Posterior vena cava (tissue), 2 donors: ENCODE results near the gene ARSK. TPM values are rescaled to one million over a fixed set of nuclear protein-coding genes. Genes with fewer than 3 reads are reported as not detected.

Source experiments
- DNase-seq: peaks from one replicate; pipeline ENCODE4 v3.0.0-alpha.2; 2020; ENCODE audit warnings: low spot score
- intact Hi-C, 2 donors: fragments of 100-400 bp; cut with DNase I; formaldehyde crosslinking; loops; one replicate each; pipeline versions ENCODE4 v1.14.1 to v1.14.2; 2022 to 2023
- long read RNA-seq, 2 donors: library from polyadenylated mRNA; unstranded; transcript quantifications; one replicate each; pipeline ENCODE4 v2.0.0, GENCODE V29; 2020 to 2021
- total RNA-seq, 2 donors: library from RNA; stranded (reverse); fragmentation: NEBNext Ultra II Directional; extraction: Animal tissue kit (Norgen Biotek cat#: 25700); gene quantifications; one replicate each; pipeline ENCODE4 v1.2.1, GENCODE V29; 2021
- donor health status: DM: yes; HTN: yes; CAD: no.
- donor health status: DM: yes; HTN: yes; CAD: no.

The ARSK gene, protein sequence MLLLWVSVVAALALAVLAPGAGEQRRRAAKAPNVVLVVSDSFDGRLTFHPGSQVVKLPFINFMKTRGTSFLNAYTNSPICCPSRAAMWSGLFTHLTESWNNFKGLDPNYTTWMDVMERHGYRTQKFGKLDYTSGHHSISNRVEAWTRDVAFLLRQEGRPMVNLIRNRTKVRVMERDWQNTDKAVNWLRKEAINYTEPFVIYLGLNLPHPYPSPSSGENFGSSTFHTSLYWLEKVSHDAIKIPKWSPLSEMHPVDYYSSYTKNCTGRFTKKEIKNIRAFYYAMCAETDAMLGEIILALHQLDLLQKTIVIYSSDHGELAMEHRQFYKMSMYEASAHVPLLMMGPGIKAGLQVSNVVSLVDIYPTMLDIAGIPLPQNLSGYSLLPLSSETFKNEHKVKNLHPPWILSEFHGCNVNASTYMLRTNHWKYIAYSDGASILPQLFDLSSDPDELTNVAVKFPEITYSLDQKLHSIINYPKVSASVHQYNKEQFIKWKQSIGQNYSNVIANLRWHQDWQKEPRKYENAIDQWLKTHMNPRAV
- total RNA-seq, result 1 to 10 TPM; 4.1 to 4.6 TPM
- long read RNA-seq, donor 1, partial matches to known transcripts, result 0 of 3 reads
- long read RNA-seq, donor 1, other reads (novel, unspliced or antisense), result 0 of 3 reads
- long read RNA-seq, donor 2, transcript ARSK-201 (8 exons, 3,354 nt), result major isoform, 8 of 14 reads
- long read RNA-seq, donor 2, partial matches to known transcripts, result 2 of 14 reads
- long read RNA-seq, donor 2, other reads (novel, unspliced or antisense), result 2 of 14 reads

DNA sequence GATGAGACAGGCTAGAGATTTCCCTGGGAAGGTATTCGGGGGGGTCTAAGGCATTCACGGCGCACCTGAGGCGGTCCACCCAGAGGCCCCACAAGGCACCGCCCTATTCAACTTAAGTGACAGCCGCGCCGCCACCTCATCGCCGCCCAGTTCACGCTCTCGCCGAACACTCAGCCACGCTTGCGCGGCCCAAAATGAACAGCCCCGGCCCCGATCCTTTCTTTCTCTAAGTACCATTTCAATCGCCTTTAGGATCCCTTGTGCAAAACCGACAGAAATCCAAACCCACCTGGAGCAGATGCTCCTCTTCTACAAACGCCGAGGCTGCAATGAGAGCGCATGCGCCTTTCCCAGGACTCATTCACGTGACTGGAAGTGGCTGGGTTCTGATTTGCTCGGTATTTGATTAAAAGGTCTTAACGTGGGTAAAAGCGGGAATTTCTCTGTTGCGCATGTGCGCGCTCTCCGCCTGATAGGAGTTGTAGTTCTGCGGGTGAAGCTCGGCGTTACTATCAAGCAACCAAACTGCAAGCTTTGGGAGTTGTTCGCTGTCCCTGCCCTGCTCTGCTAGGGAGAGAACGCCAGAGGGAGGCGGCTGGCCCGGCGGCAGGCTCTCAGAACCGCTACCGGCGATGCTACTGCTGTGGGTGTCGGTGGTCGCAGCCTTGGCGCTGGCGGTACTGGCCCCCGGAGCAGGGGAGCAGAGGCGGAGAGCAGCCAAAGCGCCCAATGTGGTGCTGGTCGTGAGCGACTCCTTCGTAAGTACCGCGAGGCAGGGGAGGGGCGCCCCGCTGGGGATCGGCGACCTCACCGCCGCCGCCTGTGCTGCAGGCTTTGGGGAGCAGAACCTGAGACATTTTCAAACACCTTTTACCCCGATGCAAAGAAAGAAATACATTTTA lies at the start of gene ARSK, which contains the start of gene SKIC3:
ARSK (plus strand) TSS at position 455 of the 902 bp plus-strand sequence; CDS start at position 633, 178 bp downstream.
SKIC3 (minus strand) TSS at position 331 of the 902 bp plus-strand sequence. CDS start 7,827 bp downstream, outside the sequence.
- intact Hi-C loops, result no loop called here
- peak; percentile 98 for DNase-seq

DNA sequence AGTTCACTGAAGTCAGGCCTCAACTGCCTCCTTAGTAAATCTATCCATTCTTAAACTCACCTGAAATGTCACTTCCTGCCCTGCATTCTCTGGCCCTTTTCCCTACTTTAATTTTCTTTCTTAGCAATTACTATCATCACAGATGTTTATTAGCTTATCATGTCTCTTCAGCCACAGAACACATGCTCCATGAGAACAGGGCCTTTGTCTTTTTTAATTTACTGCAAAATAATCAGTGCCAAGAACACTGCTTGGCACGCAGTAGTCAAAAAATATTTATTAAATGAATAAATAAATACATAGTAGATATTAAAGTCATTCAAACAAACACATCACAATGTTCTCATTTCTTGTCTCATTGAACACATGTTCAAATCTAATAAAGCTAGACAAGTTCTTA lies 46.4 kb upstream of the ARSK start:
- DNase-seq, result no peak
- intact Hi-C loops, result no loop called here

DNA sequence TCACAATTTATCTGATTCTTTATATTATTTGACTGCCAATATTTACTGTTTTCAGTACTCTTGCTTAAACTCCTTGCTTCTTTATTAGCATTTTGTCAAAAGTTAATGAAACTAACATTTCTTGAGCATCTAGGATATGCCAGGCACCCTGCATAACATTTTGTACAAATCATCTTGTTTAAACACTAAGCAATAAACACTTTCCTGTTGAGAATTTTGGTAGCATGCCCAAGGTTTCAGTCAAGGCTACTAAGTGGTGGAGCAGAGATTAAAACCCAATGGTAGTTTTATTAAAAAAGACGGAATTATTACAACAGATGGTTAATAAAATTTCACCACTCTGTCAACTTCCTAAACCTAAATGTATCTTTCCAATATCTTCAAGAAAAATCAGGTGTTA lies 43.3 kb upstream of the ARSK start:
- no peak for DNase-seq
- intact Hi-C loops, result no loop called here

DNA sequence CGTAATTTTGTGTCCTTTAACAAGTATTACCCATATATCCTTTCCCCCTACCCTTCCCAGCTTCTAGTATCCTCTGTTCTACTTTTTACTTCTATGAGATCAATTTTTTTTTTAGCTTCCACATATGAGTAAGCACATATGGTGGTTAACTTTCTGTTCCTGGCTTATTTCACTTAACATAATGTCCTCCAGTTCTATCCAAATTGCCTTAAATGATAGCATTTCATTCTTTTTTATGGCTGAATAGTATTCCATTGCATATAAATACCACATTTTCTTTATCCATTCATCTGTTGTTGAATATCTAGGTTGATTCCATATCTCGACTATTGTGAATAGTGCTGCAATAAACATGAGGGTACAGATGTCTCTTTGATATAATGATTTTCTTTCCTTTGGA lies 36.5 kb upstream of the ARSK start:
- intact Hi-C loops, result no loop called here
- no peak for DNase-seq

DNA sequence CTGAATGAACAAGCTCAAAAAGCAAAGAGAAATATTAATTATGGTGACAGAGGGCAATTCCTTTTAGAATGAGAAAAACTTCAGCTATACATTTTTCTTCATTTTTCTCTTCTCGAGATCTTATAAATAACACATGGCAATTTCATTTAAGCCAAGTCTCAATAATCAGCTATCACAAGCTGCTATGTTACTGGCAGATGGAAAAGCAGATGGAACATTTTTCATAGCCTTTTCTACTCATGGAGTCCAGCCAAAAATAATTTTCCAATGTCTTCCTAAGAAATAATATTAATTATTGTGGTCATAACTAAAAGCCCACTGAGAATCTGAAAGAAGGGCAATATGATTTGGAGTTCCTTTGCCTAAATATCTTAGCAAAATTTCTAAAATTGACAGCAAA lies 35.8 kb upstream of the ARSK start:
- no peak for DNase-seq

DNA sequence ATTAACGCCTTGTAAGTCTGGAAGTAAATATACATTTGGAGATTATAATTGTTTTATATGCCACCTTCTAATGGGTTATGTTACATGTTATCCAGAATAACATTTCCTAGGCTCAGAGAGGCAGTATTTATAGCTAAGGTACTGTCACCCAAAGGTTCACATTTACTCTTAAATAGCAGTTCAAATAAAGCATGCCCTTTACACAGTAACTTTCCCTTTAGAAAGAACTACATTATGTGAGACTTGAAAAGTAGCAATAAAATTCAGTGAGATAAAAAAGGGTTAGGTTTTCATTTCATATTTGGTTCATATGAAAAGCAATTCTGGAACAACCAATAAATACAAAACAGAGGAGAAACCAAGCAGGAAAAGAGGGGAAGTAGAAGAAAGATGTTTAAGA lies 35.2 kb upstream of the ARSK start:
- intact Hi-C loops, result no loop called here
- DNase-seq, result no peak

More for the DNA sequence above, 35.8 kb upstream of the ARSK start:
- intact Hi-C loops, result no loop called here

DNA sequence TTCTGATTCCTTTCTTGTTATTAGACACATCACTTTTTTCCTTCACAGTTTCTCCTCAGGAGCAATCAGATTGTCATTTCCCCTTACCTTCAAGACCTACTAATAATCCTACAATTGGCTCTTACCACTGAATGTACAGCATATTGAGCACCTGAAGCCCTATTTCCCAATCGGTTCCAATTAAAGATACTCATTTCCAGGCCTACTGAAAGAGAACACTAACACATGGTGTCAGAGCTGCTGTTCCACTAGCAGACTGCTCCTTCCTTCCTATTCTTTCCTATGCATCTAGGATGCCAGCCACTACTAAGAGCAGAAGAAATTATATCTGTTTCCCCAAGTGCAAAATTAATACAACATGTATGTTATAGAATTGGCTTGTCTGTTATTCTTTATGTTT lies 34.7 kb upstream of the ARSK start:
- DNase-seq, result no peak
- intact Hi-C loops, result no loop called here

DNA sequence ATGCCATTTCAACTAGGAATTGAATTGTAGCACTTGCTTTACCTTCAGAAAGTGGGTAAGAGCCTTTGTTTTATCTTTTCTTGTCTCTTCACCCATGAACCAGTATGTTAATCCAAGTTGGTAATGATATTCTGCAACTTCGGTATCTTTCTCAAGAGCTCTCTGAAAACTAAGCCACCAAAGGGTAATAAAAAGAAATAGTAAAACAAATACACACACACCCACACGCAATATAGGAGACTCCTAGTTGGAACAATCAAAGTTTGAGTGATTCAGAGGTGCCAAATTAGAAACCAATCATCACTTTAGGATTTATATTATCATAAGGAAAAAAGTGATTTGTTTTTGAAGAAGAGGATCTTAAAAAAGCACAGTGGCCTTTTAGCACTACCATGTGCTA lies 30.5 kb upstream of the ARSK start:
- intact Hi-C loops, result no loop called here
- no peak for DNase-seq

DNA sequence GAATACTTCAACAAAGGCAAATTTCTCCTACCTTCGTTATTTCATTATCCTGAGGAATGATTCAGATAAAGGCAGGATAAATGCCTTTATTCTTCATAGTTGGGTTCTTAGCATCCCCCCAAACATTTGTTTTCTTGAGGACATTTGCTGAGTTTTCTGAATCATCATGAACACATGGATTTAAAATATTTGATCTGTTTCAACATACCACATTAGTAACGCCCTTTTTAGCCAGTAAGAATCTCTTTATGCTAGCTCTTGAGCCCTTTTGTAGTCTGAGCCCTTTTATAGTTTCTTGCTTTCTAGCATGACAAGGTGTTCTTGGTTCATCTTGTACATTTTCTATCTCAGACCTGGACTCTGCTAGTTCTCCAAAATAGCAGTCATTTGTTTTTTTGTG lies 28.0 kb upstream of the ARSK start:
- DNase-seq, result no peak
- intact Hi-C loops, result no loop called here

DNA sequence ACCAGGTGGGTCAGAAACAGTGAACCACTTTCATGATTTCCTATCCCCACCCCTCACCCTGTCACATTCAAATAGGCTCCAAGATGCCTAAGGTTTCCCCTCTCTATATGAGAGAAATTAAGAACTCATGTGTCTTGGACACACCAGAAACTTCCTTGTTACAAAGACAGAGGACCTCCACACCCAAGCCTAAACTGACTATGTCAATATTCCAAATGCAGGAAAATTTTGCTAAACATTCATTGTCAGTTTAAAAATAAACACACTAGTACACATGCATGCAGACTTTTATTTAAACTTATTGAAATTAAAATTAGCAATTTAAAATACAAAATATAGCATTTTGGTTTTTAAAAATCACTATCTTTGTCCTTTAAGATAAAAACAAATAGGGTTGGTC lies 26.3 kb upstream of the ARSK start:
- intact Hi-C loops, result no loop called here

DNA sequence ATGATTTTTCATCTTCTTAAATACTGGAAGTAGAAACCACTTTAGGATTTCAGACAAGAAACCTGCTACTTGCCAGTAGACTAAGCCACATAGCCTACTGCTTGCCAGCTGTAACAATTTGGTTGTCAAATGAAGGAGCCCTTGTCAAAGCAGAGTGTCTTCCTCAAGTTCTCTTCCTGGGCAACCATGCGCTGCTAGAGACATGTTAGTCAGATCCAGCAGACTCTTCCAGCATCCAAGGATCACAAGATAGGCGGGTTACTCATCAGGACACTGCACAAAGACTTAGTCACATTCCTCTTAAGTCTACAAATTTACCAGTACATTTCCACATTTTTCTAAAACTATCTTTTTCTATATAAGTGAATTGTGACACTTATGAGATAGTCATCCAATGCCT lies 24.5 kb upstream of the ARSK start:
- intact Hi-C loops, result no loop called here
- DNase-seq, result no peak

More for the DNA sequence above, 26.3 kb upstream of the ARSK start:
- DNase-seq, result no peak

DNA sequence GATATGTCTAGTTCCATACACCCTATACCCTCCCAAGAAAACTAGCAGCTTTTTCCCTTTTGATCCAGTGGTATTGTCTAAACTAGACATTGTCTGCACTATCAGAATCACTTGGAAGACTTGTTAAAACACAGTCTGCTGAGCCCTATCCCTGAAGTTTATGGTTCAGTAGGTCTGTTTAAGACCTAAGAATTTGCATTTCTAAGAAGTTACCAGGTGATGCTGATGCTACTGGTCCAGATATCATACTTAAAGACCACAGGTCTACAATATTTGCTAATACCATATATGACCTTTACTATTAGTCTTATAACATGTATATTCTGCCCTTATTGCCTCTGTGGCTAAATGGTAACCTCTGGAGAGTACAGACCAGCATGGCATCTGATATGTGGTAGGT lies 23.4 kb upstream of the ARSK start:
- DNase-seq, result no peak
- intact Hi-C loops, result no loop called here

DNA sequence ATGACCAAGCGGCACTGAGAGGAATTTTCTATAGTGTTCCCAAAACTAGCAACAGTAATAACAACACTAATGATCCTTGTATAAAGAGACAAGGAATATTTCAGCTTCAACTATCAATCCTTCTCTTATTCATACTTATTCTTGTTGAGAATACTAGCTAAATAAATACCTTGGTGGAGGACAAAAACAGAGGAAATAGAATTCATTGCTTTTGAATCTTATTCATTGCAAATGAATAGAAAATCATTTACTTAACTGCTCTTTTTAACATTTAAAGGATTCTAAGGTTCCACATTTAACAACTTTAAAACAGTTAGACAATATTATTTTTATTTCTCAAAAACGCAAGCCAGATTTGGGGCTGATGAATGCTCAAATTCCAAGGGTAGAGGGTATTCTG lies 22.5 kb upstream of the ARSK start:
- intact Hi-C loops, result no loop called here
- no peak for DNase-seq

DNA sequence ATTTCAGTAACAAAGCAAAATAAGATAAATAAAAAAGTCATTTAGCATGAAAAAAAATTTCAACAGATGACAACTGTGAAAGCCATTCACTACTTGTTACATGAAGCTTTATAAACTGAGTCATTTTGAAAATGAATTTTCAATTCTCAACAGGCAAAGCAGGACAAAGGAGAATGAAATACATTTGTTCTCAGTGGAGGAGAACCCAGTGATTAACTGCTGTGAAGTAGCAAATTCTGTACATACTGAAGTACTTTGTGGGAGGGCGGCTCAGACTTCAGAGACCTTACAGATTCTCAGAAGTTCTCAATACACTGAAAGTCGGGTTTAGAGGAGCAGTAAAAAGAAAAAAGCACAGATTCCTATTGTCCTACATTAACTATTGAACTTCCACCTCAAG lies 21.8 kb upstream of the ARSK start:
- intact Hi-C loops, result no loop called here
- no peak for DNase-seq

DNA sequence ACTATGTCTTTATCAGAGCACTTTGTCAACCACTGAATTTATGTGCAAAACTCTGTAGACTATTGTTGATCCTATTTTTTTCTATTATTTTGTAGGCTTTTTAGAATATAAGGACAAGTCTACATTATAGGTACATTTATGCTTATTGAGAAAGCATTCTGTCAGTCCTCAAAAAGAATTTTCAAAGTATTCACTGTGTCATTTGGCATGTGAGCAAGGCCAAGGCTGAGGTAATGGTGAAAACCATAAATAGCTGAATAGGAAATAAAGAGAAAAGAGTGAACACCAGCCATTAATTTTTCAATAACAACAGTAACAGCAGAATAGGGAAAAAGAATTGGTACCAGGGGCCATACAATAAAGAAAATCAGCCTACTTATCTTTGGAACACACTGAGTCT lies 21.1 kb upstream of the ARSK start:
- DNase-seq, result no peak
- intact Hi-C loops, result no loop called here

DNA sequence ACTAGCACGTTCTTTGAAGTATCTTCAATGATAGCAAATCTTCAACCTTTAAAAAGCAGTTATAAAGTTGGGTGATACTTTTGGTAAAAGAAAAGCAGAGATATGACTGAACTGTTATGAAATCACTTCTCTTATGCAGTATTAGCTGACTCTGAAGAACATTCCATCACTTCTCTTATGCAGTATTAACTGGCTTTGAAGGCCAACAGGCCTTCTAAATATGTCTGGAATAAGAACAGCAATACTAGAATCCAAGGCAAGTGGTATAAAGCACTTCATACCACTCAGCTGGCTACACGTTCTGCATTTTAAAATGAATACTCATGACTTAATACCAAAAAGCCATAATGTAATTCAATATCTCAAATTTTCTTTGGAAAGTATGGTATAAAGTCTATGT lies 17.4 kb upstream of the ARSK start:
- DNase-seq, result no peak
- intact Hi-C loops, result no loop called here

DNA sequence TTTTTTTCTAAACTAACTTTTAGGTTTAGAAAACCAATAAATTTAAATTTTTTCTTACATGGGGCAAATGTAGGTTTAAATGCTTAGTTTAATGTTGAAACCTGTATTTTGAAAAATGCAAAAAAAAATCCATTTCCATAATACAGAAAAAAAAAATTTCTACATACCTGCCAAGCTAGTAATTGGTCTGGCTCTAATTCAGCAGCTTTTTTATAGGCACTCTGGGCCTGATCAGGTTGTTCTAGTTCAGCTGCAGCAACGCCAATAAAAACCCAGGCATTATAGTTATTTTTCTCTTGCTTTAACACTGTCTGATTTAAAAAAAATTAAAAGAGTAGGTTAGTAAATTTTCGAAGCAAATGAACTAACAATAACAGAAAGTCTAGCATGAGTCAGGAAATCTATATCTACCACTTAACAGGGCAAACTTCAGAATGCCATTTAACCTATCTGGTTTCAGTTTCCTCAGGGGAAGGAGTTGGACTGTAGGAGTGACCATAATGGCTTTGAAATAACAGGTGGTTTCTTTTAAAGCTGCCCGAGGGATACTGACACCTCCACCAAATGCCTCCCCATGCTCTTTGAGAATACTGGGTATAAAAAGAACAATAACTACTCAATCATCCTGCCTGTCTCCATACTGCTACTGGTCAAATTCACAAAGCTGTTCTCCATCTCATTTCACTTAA lies 11.7 kb upstream of the ARSK start:
- no peak for DNase-seq
- intact Hi-C loops, result no loop called here

DNA sequence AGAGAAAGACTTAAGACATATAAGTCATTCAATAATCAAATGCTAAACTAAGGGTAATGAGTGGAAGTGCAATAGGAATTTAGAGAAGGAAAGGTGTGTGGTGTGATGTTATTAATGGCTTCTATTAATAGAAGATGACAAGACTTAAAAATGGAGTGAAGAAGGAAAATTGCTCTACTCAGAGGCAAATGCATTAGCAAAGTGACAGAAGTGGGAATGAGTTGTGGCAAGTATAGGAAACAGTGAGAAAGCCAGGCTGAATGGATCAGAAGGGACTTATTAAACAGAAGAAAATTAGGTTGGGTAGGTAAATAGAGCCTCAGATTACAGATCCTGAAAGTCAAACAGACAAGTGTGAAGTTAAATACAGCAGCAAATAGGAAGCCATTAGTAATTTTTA lies 5.9 kb upstream of the ARSK start:
- DNase-seq, result no peak
- intact Hi-C loops, result no loop called here

DNA sequence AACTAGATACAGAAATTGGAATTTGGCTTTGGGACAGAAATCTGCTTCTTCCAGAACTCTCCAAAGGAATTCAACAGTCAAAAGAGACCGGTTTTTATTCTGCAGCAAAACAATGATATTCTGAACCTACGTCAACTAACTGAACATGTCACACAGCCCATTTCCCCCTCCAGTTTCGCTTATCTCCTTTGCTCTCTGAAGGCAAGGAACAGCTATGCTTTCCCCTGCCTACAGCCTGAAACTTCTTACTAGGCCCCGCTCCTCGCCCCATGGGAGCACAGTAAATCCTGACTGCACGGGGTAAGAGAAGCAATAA lies 612 bp upstream of the ARSK start:
- intact Hi-C loops, result no loop called here

More for the DNA sequence above, 612 bp upstream of the ARSK start:
- no peak for DNase-seq
